ENCODE results near the gene ABHD10.
"Not testable (repeated sequence)": the region's sequence is repeated elsewhere in the genome, so short reads cannot be mapped to it uniquely, and the experiment has no call there.

ABHD10 gene

DNA sequence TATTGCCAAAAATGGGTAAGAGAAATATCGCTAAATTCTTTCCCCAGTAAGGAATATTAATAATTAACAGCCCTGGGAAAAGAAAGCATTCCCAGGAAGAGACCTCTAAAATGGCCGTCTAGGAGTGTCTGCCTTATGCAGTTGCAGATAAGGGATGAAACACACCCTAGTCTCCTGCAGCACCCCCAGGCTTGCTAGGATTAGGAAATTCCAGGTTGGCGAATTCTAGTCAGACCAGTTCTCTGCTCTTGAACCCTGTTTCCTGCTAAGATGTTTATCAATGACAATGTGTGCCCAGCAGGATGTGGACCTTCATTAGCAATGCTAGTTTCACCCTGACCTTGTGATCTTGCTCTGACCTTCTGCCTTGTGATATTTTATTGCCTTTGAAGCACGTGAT, 58.4 kb downstream of the ABHD10 start:
- FAIRE-seq, result not testable (repeated sequence)

DNA sequence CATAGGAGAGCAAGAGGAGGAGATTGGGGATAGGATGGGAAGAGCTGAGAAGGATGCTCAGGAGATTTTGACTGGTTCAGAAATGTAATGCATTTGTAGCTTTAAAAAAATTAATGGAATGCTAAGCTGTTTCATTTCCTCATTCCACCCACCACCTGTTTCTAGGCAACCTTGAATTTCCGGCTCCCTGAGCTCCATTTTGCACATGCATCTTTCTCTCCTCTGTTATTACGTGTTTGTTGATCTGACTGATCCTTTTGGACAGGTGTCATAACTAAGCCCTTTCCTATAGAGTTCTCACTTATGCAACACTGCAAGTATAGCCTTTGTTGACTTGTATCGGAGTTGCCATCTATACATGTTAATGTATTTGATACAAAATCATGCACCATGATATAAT, 60.0 kb downstream of the ABHD10 start:
- FAIRE-seq, result peak; percentile 99

GRCh38 chr3:112041321-112041720, 62.5 kb downstream of the ABHD10 start:
- no peak for FAIRE-seq

GRCh38 chr3:112042842-112043280, 64.0 kb downstream of the ABHD10 start:
- FAIRE-seq, result peak; percentile 98

All from islet of Langerhans (tissue), 1 donor.